ENCODE data around the gene CDH4.

Gene CDH4

GRCh38 chr20:61776491-61777075, 524.5 kb downstream of the CDH4 start:
- no peak for DNase-seq

DNA sequence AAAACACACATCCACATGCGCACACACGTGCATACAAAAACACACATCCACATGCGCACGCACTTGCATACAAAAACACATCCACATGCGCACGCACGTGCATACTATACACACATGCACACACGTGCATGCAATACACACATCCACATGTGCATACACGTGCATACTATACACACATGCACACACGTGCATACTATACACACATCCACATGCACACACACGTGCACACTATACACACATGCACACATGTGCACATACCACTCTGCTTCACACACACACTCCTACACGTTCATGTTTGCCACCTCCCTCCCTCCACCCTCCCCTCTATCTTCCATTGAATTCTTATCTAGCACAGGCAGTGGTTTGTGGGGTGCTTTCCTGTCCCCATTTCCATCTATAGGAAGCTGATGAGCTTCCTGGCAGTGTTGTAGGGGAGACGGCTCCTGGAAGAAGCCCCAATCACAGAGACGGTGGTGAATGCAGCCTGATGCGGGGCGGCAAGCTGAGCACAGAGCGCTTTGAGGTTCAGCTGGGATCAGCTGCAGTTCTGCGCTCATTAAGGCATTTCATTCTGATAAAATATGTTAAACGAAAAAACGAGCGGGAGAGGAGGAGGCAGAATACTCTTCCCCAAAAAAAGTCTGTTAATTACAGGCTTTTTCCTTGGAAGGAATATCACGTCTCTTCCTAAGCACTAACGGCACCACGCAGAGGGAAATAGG, 525.9 kb downstream of the CDH4 start:
- DNase-seq = no peak

DNA sequence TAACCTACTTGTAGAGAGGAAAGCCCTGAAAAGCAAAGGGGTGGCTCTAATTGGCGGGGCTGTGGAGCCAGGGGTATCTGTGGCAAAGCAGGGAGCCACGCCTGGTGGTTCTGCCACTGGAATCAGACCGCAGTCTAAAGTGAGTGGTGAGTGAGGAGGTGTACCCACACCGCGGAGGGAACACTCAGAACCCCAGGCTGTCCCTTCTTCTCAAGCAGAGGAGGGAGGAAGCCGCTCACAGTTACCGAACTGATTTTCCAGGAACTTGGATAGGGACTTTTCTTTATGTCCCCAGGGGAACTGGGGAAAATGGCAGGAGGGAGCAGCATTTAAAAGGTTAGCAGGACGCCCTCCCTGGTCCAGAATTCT, 526.4 kb downstream of the CDH4 start:
- no peak for DNase-seq

DNA sequence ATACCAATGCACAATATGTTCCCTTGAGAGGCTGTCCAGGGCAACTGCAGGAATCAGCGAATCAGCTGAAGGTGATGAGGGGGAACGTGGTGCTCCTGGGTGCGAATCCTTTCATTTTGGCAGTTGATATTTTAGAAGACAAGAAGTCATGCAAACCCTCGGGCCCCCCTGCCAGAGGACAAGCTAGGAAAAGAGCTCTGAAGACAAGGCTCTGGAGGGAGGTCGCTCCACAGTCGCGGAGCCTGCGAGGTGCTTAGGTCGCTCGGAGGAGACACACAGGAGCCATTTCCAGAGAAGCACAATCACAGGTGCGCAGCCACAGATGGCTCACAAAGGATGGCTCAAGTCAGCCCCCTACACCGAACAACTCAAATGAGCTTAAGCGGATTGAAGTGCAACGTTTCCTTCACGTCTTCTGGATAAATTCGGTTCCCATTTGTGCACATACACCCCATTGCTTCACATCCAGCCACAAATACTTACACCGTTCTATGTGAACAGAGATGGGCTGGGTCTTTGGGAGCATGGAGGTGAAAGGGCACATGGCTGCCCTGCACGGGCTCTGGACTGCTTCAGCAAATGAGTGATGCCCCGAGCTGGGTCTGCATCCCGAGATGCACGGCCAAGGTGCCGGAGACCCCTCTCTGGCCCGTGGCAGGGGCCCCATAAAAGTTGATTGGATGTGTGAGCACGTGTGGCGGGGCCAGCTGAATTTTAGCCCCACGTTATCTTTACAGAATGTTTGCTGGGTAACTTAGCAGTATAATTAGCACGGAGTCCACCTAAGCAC, 527.3 kb downstream of the CDH4 start:
- no peak for DNase-seq

- DNase-seq = no peak
These were observed 528.0 kb downstream of the CDH4 start for GRCh38 chr20:61780066-61780465.

DNA sequence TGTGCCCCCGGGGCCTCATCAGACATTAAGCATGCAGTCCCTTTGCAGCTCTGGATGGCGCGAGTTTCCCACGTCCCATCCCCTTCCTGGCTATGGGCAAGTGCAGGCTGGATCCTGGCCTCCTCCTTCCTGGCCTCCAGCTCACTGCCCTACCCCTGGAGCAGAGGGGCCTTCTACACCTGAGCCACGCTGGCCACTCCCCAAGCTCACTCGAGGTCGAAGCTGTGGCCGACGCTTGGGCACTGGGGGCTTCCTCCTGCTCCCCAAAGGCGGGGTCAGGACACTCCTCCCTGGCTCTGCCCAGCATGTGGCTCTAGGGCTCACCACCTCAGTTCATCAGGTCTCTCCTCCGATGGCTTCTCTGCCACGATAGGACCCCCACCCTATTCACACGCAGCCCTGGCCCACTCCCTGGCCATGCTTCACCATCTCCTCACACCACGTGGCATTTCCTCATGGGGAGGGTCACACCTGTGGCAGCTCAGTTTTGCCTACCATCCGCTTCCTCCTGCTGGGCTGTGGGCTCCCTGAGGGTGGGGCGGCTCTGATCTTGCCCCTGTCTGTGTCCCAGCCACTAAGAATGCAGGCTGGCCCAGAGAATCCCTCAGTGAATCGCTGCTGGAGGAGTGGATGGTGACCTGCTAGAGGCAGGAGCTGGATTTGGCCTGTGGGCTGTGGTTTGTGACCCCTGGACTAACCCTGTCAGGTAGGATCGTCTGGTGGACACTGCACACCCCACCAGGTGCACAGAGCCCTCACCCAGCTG, 532.9 kb downstream of the CDH4 start:
- no peak for DNase-seq

DNA sequence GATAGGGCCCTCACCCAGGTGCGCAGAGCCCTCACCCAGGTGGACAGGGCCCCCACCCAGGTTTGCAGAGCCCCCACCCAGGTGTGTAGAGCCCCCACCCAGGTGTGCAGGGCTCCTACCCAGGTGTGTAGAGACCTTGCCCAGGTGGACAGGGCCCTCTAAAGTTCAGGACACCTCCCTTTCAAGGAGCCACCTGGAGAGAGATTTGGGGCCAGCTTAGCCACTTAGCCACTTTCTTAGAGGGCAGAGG, 533.4 kb downstream of the CDH4 start:
- DNase-seq = no peak

- DNase-seq = no peak
These were observed 534.2 kb downstream of the CDH4 start for GRCh38 chr20:61786230-61786629.

DNA sequence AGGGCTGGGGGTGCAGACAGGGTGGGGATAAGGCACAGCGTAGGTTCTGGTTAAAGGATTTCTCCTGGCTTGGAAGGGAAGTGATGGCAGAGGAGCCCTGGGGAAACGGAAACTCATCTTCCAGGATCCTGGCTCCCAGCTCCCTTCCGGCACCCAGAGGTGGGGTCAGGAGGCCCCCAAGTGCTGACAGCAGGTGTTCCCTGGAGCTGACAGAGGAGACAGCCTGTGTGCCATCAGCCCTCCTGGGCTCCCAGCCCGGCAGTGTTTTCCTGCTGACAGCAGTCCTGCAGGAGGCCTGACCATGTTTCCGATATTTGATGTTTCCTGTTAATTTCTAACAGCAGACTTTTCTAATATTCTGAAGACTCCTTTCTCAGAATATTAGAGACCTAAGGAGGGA, 536.3 kb downstream of the CDH4 start:
- no peak for DNase-seq

DNA sequence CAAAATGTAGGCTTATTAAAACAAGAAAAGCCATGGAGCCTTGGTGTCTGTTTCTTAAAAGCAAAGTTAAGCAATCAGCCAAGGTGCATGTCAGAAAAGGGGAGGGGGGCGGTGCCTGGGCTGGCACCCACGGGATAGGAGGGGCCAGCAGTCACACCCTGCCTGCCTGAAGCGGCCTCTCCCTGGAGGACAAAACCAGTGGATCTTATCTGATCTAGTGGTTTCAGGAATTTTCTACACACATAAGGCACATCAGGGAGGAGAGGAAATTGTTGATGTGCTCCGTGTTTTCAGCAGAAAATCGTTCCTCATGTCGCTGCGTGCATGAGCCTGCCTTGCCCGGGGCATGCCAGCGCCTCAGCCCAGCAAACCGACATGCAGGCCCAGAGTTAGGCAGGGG, 537.3 kb downstream of the CDH4 start:
- DNase-seq = no peak

DNA sequence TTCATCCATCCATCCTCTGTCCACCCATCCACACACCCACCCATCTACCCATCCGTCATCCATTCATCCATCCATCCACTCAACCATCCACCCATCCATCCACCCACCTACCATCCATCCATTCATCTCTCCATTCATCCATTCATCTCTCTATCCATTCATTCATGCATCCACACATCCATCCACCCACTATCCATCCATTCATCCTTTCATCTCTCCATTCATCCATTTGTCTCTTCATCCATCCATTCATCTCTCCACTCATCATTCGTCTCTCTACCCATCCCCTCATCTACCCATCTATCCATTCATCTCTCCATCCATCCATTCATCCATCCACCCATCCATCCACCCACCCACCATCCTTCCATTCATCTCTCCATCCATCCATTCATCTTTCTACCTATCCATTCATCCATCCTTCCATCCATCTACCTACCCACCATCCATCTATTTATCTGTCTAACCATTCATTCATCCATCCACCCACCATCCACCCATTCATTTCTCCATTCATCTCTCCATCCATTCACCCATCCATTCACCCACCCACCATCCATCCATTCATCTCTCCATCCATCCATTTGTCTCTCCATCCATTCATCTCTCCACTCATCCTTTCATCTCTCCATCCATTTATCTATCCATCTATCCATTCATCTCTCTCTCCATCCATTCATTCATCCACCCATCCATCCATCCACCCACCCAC, 538.2 kb downstream of the CDH4 start:
- no peak for DNase-seq

GRCh38 chr20:61791995-61792394, 539.9 kb downstream of the CDH4 start:
- DNase-seq = no peak

DNA sequence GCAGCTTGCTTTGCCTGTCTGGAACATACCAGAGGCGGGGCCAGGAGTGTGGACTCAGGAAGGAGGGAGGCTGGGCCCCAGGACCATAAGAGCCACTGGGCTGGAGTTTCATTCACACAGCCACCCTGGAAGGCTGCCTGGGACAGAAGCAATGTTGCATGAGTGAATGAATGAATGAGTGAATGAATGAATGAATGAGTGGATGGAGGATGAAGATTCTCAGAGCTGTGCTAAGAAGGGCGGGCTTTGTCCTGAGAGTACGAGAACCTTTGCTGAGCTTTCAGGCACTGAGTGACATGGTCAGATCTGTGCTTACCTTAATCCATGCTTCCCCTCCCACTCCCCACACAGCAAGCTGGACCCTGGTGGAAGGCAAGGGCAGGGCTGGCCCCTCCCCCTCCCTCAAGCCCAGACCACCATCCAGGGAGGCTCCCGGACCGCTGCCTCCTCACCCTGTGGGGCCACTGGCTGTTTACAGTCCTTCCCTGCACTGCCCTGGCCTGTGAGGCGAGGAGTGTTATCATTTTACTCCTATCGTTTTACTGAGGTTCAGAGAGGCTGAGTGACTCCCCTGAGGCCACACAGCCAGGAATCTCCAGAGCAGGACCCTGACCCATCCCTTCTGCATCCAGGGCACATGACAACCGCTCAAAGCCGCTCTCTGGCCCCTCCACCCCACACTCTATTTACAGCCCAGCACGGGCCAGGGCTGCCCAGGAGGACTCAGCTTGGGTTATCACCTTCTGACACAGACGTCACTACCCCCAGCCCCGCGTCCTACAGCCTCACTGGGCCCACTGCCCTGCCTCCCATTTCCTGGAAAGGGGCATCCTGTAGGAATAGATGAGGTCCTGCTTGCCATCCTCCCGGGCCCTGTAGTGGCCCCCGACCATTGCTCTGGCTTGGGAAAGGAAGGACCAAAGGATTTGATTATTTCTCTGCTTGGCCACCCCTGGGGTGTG, 543.9 kb downstream of the CDH4 start:
- DNase-seq = no peak

DNA sequence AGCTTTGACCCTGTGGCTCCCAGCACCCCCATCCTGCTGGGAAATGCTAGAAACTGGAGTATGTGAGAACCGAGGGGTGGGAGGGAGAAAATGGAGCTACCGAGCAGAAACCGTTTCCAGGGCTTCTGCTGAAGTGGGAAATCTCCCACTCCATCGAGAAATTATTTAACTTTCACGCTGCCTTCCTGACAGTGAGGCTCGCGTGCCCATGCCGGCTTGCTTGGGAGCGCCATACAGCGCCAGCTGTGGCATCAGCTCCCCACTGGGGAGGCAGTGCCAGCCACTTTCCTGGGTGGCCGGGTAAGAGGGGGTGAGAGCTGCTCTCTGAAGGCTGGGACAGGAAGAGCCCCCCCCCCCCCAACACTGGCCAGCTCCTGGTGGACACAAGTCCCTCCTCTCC, 544.7 kb downstream of the CDH4 start:
- no peak for DNase-seq

- DNase-seq = no peak
These were observed 545.1 kb downstream of the CDH4 start for GRCh38 chr20:61797200-61797599.

DNA sequence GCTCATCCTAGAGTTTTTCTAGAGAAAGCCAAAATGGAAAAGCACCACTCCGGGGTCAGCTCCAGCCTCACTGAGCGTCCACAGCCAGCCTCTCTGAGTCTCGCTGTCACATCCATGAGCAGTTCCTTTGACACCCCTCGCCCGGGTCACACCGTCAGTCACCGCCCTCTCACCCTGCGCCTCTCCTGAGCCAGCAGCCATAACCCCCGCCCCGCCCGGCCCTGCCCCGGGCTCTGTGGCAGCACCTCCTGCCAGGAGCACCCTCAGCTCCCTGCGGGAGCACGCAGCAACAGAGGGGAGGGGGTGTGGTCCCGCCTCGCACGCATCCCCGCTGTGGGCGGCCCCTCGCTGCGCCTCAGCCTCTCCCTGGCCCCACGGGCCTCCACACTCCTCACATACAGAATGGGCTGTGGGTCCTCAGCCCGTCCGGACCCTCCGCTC, 545.9 kb downstream of the CDH4 start:
- DNase-seq = no peak

GRCh38 chr20:61798632-61799031, 546.6 kb downstream of the CDH4 start:
- no peak for DNase-seq

DNA sequence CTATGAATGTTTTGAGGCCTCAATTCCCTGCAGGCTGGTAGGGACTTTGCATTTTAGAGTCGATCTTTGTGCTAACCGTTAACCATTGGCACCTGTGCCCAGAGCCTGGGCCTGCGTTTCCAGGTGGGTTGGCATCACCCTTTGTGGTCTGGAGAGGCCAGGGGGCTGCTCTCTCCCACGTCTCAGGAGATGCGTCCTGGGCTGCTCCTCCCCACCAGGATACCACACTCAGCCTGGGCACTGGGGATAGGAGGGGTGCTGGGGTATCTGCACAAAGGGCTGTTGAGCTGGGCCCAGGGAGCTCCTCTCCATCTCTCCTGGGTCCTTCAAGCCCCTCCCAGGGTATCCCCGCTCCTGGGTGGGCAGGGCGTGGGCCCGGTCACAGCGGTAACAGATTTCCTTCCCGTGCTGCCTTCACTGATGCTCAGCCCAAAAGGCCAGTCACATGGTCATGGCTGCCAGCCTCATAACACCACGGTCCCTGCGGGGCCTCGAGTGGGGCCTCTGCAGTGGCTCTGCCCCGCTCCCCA, 547.4 kb downstream of the CDH4 start:
- no peak for DNase-seq

DNA sequence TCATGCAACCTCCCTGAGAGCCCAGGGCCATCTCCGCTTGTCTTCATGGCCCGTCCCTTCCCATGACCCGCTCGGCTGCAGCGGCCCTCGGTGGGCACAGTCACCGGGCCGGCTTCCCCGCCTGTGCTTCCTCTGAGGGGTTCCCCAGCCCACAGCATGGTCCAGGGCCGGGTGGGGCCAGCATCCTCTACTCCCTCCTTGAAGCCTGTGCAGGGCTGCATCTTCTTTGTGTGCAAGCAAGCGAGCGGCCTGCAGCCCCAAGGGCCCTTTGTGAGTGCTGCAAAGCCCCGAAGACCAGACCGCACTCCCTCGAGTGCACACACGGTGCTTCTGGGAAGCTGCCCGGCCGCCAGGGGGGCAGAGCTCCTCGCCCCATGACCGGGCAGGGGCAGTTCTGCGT, 547.9 kb downstream of the CDH4 start:
- no peak for DNase-seq

GRCh38 chr20:61800359-61801064, 548.5 kb downstream of the CDH4 start:
- DNase-seq = no peak

GRCh38 chr20:61801065-61801360, 549.0 kb downstream of the CDH4 start:
- DNase-seq = no peak
